Keratinocyte (primary cell): ENCODE measurements around the gene CHRNA5.

Experiments
- EZH2 ChIP-seq: IDR thresholded peaks from one replicate; pipeline ENCODE4 v1.6.1; 2012; ENCODE audit warnings: inconsistent platforms, mild to moderate bottlenecking, low read length, moderate library complexity
- TF ChIP-seq, protein P1 (sequence below), 3 experiments: IDR thresholded peaks in 1 of 3; conservative IDR thresholded peaks in 1 of 3; optimal IDR thresholded peaks in 1 of 3; 2 replicates in 2 of 3; 3 replicates in 1 of 3; pipeline versions ENCODE3 to v1.5.1; 2011; ENCODE audit warnings: low read length in 3 of 3, mild to moderate bottlenecking in 3 of 3, moderate library complexity in 2 of 3, control low read depth in 1 of 3, inconsistent platforms in 1 of 3; ENCODE audit not compliant: insufficient read depth in 2 of 3; ENCODE audit errors: extremely low read depth in 1 of 3

DNA sequence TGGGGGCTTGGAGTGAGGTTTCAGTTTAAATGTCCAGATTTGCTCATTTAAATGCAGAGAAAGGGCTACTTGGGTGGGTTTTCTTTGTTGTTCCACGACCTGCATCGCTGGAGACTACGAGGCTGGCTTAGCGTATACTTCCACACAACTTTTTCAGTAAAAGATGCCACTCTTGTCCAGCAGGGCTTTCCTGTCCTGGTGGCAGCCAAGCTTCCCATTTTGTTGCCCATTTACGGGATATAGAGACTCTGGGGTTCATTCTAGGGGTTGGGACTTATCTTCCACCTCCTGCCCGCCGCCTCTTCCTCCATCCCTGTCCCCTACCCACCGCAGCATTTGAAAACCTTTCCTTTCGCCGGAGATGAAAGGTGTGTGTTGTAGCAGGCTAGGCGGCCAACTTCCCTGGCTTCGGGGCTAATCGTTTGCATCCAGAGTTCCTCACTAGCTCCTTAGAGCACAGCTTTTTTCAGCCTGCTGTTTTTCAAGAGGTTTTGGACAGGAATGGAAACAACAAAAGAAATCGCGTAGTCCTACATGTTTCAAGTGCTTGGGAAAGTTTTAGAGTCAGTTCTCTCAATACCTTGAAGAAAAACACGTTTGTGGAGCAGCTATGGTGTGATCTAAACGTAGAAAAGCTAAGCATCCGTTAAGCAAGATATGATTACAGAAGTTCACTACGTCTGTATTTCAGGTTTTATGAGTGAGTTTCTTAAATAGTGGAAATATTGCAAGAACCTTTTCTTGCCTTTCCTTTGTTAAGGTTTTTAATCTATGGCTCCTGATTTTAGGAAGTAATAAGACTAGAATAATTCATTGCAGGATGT is 843 bp downstream of the CHRNA5 start:
- TF ChIP-seq, protein P1, sequence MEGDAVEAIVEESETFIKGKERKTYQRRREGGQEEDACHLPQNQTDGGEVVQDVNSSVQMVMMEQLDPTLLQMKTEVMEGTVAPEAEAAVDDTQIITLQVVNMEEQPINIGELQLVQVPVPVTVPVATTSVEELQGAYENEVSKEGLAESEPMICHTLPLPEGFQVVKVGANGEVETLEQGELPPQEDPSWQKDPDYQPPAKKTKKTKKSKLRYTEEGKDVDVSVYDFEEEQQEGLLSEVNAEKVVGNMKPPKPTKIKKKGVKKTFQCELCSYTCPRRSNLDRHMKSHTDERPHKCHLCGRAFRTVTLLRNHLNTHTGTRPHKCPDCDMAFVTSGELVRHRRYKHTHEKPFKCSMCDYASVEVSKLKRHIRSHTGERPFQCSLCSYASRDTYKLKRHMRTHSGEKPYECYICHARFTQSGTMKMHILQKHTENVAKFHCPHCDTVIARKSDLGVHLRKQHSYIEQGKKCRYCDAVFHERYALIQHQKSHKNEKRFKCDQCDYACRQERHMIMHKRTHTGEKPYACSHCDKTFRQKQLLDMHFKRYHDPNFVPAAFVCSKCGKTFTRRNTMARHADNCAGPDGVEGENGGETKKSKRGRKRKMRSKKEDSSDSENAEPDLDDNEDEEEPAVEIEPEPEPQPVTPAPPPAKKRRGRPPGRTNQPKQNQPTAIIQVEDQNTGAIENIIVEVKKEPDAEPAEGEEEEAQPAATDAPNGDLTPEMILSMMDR (optimal IDR thresholded peaks at IDR 0.05 in 1 of 3, IDR thresholded peaks at IDR 0.05 in 1 of 3, conservative IDR thresholded peaks at IDR 0.05 in 1 of 3; ENCODE audit: extremely low read depth in 1 of 3, insufficient read depth in 2 of 3, low read length in 3 of 3): peak in 2 of 3 experiments; percentile 31 to 35
- TF ChIP-seq EZH2: no peak
